ENCODE measurements around the gene AKAP13.

- TF ChIP-seq CTCF (IDR thresholded peaks at IDR 0.05) (no peak), POLR2A (IDR thresholded peaks at IDR 0.05) (no peak)
Observed at GRCh38 chr15:85625856-85626255, 245.5 kb downstream of the AKAP13 start.

Data from esophagus squamous epithelium (tissue), 4 donors.